Measurements from ENCODE around the gene HNRNPR. TPM values are rescaled to one million over a fixed set of nuclear protein-coding genes. Genes with fewer than 3 reads are reported as not detected.

Gene HNRNPR
- total RNA-seq, 1 experiment from 2014 or later: 300 TPM

- peak; percentile 89 for DNase-seq (ENCODE audit: low spot score)
- H3K4me3 ChIP-seq (ENCODE audit: low read depth, low read length, poor library complexity, severe bottlenecking): peak within 1 kb of the TSS; percentile 75
- peaks cover 24% of the 10 kb centered on the region for H3K4me1 ChIP-seq (ENCODE audit: insufficient read depth, low read length, poor library complexity, severe bottlenecking)
- H3K36me3 ChIP-seq (ENCODE audit: insufficient read depth, low read length, poor library complexity, severe bottlenecking): peaks cover 24% of the 10 kb centered on the region
- no peak for TF ChIP-seq CTCF (conservative IDR thresholded peaks at IDR 0.05; ENCODE audit: low read depth, low read length)
- TF ChIP-seq EZH2 (IDR thresholded peaks at IDR 0.05; ENCODE audit: borderline replicate concordance, low read depth, low read length, poor library complexity, severe bottlenecking): no peak
- peaks cover 9% of the 10 kb centered on the region for H3K9me3 ChIP-seq (ENCODE audit: low read depth, low read length, poor library complexity, severe bottlenecking)
- no peaks in the 10 kb centered on the region for H3K27me3 ChIP-seq (replicated peaks; ENCODE audit: insufficient read depth, low read depth, low read length, poor library complexity)
- POLR2A ChIA-PET (ENCODE audit: low non-redundant PET): no interaction called here
- intact Hi-C loops (cut with micrococcal nuclease; ENCODE audit: unreplicated experiment): no loop called here
- BruUV-seq (replicated peaks): no TSS peak
- peak within 1 kb of the TSS; percentile 98 for H3K27ac ChIP-seq (ENCODE audit: low read depth, low read length, poor library complexity, severe bottlenecking)
- CTCF ChIA-PET: interaction anchor here (0.5 to 1.1 kb wide), 3 partner anchors 15 to 34 kb away, joined by 3 to 10 read pairs (median 6); partner anchors contain the start of gene HNRNPR
Observed at GRCh38 chr1:23369335-23370013, 25.4 kb upstream of the HNRNPR start, which contains the start of gene ZNF436. Gene ZNF436, minus strand, starts transcription at chr1:23369836. Its CDS starts 1,831 bp downstream, at chr1:23368005.

DNA sequence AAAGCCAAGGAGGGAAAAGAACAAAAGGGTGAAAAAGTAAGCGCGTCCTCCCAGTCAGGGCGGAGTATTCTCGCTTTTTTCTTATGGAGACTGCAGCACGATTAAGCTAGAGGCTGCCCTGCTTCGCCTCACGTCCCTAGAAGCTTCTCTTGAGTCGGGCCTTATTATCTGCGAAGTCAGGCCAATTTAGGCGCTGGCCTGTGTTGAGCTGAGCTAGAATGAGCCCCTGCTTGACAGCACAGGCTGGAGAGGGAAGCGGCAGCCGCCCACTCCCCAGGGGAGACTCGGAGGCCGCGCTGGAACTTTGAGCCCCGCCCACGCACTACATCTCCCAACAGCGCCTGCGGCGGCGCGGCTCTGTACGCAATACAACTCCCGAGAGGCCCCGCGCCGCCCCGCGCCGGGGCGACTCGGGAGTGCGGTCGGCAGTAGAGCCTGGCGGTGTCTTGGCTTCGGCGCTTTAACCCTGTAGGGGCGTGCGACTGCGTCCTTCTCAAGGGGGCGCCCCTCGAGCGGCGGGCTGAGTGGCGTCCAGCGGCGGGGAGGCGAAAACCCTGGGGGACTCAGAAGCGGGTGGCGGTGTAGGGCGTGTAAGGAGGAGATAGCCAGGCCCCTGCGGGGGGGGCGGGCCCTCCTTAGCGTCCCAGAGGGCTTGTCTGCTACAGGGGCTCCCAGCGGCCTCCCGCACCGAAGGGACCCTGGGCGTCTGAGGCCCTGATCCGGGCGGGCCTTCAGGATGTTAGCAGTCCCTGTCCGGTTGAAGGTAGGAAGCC is 24.7 kb upstream of the HNRNPR start:
- H3K36me3 ChIP-seq (ENCODE audit: insufficient read depth, low read length, poor library complexity, severe bottlenecking): peaks cover 32% of the 10 kb centered on the region
- no peaks in the 10 kb centered on the region for H3K27me3 ChIP-seq (replicated peaks; ENCODE audit: insufficient read depth, low read depth, low read length, poor library complexity)
- TF ChIP-seq CTCF (conservative IDR thresholded peaks at IDR 0.05; ENCODE audit: low read depth, low read length) (peak; percentile 42; the same call in 1 of the 2 replicates), EZH2 (IDR thresholded peaks at IDR 0.05; ENCODE audit: borderline replicate concordance, low read depth, low read length, poor library complexity, severe bottlenecking) (no peak)
- peak; percentile 97 for DNase-seq (ENCODE audit: low spot score)
- H3K27ac ChIP-seq (ENCODE audit: low read depth, low read length, poor library complexity, severe bottlenecking): peak overlapping the region; percentile 98
- intact Hi-C loops (cut with micrococcal nuclease; ENCODE audit: unreplicated experiment): no loop called here
- peaks cover 15% of the 10 kb centered on the region for H3K9me3 ChIP-seq (ENCODE audit: low read depth, low read length, poor library complexity, severe bottlenecking)
- H3K4me3 ChIP-seq (ENCODE audit: low read depth, low read length, poor library complexity, severe bottlenecking): peak overlapping the region; percentile 75
- POLR2A ChIA-PET (ENCODE audit: low non-redundant PET): interaction anchor here (0.8 to 1.7 kb wide), 3 partner anchors 19 to 409 kb away, joined by 3 to 13 read pairs (median 3); partner anchors contain the start of genes HNRNPR and PITHD1
- no TSS peak for BruUV-seq (replicated peaks)
- CTCF ChIA-PET: interaction anchor here (0.6 to 1.1 kb wide), 2 partner anchors 35 to 422 kb away, joined by 3 to 6 read pairs; partner anchors contain the start of gene LYPLA2
- H3K4me1 ChIP-seq (ENCODE audit: insufficient read depth, low read length, poor library complexity, severe bottlenecking): peaks cover 24% of the 10 kb centered on the region

DNA sequence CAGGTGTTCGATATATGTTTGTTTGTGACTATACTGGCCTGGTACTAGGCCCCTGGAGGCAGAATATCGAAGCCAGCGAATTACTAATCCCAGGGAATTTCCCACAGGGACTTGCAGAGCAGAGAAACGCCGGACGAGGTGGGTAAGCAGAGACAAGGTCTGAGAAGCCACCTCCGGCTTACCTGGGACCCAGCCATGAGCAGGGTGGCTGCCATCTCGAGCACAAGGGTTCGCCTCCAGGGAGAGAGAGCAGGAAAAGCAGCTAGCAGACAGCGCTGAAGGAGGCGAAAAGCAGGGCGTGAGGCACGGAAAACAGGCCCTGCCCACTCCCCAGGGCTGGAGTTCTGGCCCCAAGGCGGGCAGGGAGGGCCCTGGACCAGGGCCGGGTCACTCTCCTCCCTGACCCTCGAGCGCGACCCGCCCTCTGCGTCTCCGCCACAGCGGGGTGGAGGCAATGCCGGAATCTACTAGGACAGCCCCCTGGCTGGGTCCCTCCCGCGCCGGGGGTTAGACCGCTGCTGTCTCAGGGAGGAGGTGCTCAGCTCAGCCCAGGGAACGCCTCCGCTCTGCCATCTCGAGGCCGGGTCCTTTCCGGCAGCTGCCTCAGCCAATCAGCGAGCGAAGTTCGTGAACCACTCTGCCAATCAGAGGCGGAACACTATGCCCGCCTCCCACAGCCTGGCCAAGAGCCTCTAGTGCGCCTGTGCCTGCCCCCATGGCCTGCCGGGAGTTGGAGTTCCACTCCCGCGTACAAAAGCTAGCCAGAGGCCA is 23.9 kb upstream of the HNRNPR start:
- Histone ChIP-seq H3K36me3 (ENCODE audit: insufficient read depth, low read length, poor library complexity, severe bottlenecking) (peaks cover 38% of the 10 kb centered on the region), H3K9me3 (ENCODE audit: low read depth, low read length, poor library complexity, severe bottlenecking) (peaks cover 22% of the 10 kb centered on the region), H3K4me1 (ENCODE audit: insufficient read depth, low read length, poor library complexity, severe bottlenecking) (peaks cover 24% of the 10 kb centered on the region), H3K27me3 (replicated peaks; ENCODE audit: insufficient read depth, low read depth, low read length, poor library complexity) (no peaks in the 10 kb centered on the region), H3K27ac (ENCODE audit: low read depth, low read length, poor library complexity, severe bottlenecking) (peak overlapping the region; percentile 98), H3K4me3 (ENCODE audit: low read depth, low read length, poor library complexity, severe bottlenecking) (peak overlapping the region; percentile 75)
- TF ChIP-seq EZH2 (IDR thresholded peaks at IDR 0.05; ENCODE audit: borderline replicate concordance, low read depth, low read length, poor library complexity, severe bottlenecking): no peak
- no peak for TF ChIP-seq CTCF (conservative IDR thresholded peaks at IDR 0.05; ENCODE audit: low read depth, low read length)
- DNase-seq (ENCODE audit: low spot score): peak; percentile 100
- intact Hi-C loops (cut with micrococcal nuclease; ENCODE audit: unreplicated experiment): no loop called here
- ChIA-PET POLR2A (ENCODE audit: low non-redundant PET) (interaction anchor here (0.6 to 1.7 kb wide), 5 partner anchors 18 to 410 kb away, joined by 3 to 13 read pairs (median 3); partner anchors contain the start of genes HNRNPR and PITHD1), CTCF (interaction anchor here (0.6 kb wide), 2 partner anchors 187 to 423 kb away, joined by 3 to 4 read pairs; partner anchors contain the start of gene LYPLA2)
- no TSS peak for BruUV-seq (replicated peaks)
